ENCODE data around the gene IFT122.

GRCh38 chr3:129503471-129504291, 63.7 kb downstream of the IFT122 start:
- TF ChIP-seq, protein P1, sequence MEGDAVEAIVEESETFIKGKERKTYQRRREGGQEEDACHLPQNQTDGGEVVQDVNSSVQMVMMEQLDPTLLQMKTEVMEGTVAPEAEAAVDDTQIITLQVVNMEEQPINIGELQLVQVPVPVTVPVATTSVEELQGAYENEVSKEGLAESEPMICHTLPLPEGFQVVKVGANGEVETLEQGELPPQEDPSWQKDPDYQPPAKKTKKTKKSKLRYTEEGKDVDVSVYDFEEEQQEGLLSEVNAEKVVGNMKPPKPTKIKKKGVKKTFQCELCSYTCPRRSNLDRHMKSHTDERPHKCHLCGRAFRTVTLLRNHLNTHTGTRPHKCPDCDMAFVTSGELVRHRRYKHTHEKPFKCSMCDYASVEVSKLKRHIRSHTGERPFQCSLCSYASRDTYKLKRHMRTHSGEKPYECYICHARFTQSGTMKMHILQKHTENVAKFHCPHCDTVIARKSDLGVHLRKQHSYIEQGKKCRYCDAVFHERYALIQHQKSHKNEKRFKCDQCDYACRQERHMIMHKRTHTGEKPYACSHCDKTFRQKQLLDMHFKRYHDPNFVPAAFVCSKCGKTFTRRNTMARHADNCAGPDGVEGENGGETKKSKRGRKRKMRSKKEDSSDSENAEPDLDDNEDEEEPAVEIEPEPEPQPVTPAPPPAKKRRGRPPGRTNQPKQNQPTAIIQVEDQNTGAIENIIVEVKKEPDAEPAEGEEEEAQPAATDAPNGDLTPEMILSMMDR (IDR thresholded peaks at IDR 0.05; ENCODE audit: low read length) = no peak
- TF ChIP-seq EZH2 (IDR thresholded peaks at IDR 0.05; ENCODE audit: borderline replicate concordance, low read length) = no peak
